GM18498 (cell line): ENCODE measurements around the gene TOLLIP.

Source experiments
- ATAC-seq: cut with Tn5 transposase; IDR thresholded peaks from one replicate; pipeline ENCODE4 v1.9.1; 2021; ENCODE audit warnings: mild to moderate bottlenecking, moderate library complexity; ENCODE audit not compliant: unreplicated experiment

The TOLLIP gene

GRCh38 chr11:1234771-1235305 lies 74.6 kb downstream of the TOLLIP start:
- ATAC-seq = no peak

- ATAC-seq = no peak
These were observed 75.2 kb downstream of the TOLLIP start for GRCh38 chr11:1234054-1234720.

DNA sequence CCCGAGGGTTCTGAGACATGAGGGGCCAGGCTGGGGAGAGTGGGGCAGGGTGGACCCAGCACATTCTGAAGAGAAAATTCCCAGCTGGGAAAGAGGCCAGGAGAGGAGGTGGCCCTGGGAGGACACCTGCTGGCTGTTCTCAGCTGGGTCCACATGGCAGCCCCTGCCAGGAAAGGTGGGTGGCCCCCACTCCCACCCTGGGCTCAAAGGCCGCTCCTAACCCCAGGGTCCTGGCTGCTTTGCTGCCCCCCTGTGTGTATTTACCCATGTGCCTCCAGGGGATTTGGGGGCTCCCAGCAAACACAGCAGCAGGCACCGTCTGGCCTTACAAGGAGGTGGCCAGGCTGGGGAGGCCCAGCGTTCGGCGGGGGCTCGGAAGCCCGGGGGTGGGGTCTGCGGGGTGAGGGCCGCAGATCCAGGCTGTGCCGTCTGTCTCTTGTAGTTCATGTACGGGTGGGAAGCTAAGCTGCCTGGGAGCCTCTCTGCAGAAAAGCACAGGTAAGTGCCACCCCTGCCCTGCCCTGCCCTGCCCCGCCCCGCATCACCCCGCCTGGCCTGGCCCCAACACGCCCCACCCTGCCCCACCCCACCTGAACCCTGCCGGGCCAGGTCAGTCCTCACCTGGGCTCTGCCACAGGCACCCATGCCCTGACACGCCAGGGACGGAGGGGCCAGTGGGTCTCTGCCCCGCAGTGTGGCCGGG lies 75.9 kb downstream of the TOLLIP start:
- ATAC-seq = no peak

- ATAC-seq = no peak
These were observed 76.5 kb downstream of the TOLLIP start for GRCh38 chr11:1232883-1233321.

DNA sequence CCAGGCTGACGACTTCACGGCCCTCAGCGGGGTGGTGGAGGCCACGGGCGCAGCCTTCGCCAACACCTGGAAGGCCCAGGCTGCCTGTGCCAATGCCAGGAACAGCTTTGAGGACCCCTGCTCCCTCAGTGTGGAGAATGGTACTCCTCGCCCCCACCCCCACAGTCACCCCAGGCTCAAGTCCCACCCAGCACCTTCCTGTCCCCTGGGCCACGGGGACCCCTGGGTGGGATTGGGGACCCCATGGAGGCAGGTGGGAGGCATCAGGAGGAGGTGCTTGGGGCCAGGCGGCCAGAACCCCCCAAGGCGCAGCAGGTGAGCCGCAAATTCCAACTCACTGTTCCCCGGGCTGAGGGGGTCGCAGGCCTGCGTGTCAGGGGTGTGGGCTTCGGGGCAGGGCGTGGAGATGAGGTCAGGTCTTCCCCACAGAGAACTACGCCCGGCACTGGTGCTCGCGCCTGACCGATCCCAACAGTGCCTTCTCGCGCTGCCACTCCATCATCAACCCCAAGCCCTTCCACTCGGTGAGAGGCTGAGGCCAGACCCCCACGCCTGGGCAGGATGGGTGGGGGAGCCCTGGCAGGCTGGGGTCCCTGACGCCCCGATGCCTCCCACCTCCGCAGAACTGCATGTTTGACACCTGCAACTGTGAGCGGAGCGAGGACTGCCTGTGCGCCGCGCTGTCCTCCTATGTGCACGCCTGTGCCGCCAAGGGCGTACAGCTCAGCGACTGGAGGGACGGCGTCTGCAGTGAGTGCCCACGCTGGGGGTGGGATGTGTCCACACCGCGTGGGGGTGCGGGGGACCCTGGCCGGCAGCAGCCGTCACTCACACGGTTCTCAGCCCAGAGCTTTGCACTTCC lies 77.2 kb downstream of the TOLLIP start:
- no peak for ATAC-seq

GRCh38 chr11:1231396-1232020 lies 77.9 kb downstream of the TOLLIP start:
- no peak for ATAC-seq

- ATAC-seq = no peak
These were observed 78.7 kb downstream of the TOLLIP start for GRCh38 chr11:1230456-1231395.

- ATAC-seq = no peak
These were observed 79.3 kb downstream of the TOLLIP start for GRCh38 chr11:1230121-1230455.

GRCh38 chr11:1229471-1230120 lies 79.8 kb downstream of the TOLLIP start:
- ATAC-seq = no peak

GRCh38 chr11:1228921-1229451 lies 80.4 kb downstream of the TOLLIP start:
- no peak for ATAC-seq

DNA sequence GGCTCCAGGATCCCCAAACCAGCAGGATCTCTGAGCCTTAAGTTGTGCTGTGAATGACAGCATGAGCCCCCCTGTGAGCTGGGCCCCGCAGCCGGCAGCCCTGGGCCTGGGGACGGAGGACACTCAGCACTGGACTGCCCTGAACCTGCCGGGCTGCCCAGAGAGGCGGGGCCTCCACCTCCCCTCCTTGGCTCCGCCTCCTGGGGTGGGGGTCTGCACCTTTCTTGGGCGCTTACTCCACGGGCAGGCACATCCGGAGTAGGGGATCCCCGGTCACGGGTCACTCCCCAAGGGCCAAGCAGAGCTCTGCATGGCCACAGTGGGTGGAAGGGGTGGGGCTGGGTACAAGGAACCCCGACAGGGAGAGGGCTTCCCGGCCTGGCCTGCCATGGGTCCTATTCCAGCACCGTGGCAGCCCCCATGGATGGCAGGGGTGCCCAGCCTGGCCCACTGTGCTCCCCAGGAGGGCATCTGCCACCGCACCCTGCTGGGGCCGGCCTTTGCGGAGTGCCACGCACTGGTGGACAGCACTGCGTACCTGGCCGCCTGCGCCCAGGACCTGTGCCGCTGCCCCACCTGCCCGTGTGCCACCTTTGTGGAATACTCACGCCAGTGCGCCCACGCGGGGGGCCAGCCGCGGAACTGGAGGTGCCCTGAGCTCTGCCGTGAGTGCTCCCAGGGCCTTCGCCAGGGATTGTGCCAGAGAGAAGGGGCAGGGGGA lies 81.2 kb downstream of the TOLLIP start:
- ATAC-seq = no peak

- no peak for ATAC-seq
These were observed 81.8 kb downstream of the TOLLIP start for GRCh38 chr11:1227551-1228100.

DNA sequence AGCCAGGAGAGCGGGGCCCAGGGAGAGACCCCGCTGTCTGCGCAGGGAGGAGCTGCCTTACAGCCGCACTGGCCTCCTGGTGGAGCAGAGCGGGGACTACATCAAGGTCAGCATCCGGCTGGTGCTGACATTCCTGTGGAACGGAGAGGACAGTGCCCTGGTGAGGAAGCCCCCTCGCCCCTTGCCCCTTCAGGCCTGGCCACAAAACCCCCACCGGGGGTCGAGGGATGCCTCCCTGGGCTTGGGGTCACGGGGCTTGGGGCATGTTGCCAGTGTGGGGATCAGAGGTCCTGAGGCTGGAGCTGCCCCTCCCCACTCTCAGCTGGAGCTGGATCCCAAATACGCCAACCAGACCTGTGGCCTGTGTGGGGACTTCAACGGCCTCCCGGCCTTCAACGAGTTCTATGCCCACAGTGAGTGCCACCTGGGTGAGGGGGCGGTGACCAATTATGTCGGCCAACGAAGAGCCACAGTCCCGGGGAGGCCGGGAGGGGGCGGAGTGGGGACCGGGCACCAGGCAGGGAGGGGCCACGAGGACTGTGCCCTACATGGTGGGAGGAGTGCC lies 82.4 kb downstream of the TOLLIP start:
- ATAC-seq = no peak

DNA sequence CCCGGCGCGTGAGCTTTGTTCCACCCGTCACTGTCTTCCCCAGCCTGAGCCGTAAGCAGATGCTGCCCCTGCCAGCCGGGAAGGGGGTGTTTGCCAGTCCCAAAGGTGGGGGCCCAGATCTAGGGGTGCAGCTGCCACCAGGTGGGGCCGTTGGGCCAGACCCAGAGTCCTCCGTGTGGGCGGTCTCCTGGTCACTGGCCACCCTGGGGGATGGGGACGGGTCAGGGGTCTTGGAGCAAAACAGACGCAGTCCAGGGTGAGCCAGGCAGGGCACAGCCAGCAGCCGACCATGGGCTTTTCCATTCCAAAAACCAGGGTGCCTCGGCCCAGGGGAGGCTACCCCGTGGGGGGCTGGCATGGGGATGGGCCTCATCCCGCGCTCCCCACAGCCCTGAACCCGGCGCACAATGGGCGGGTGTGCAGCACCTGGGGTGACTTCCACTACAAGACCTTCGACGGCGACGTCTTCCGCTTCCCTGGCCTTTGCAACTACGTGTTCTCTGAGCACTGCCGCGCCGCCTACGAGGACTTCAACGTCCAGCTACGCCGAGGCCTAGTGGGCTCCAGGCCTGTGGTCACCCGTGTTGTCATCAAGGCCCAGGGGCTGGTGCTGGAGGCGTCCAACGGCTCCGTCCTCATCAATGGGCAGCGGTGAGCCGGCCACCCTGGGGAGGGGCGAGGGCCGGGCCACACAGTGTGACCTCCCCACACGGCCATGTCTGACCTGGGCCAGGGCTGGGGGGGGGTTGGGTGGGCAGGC lies 83.0 kb downstream of the TOLLIP start:
- no peak for ATAC-seq

DNA sequence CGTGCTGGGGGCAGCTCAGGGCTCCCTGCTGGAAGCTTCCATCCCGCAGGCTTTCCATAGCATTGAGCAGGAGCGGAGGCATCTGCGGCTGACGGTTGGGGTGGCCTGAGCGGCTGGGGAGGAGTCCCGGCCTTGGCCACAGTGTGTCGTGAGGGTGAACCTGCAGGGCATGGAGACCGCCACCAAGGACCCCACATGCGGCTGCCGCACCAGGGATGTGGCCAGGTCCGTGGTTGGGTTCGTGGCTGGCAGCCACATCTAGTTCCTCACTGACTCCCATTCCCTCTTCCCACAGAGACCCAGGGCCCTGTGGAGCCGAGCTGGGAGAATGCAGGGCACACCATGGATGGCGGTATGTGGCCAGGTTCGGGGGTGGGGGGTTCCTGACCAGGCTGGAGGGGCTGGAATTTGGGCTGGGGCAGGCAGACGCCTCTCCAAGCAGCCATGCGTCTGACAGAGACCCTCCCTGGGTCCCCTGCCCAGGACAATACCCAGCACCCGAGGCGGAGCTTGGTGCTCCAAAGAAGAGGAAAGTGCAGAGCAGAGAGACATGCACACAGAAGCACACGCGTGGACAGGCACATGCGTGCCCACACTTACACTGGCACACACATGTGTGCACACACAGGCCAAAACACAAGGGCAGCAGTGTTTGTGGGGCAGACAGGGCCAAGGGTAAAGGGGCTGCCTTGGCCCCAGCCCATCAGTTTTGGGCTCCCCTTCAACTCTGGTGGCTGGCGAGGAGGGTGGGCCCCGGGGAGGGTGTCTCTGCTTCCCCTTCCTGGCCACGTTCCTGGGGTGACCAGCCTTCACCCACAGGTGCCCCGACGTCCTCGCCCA lies 83.8 kb downstream of the TOLLIP start:
- ATAC-seq = no peak
